Thyroid gland (tissue), 4 donors: Measurements from ENCODE around the gene TES. TPM values are rescaled to one million over a fixed set of nuclear protein-coding genes. Genes with fewer than 3 reads are reported as not detected.

Experiments used
- DNase-seq, 2 donors: peaks; one replicate each; pipeline ENCODE4 v3.0.0-alpha.2; 2019
- H3K27ac ChIP-seq, 3 donors: fragments of 200-600 bp; sonication (generic); 1 replicate in 2 of 3; 2 replicates in 1 of 3; pipeline ENCODE4 v1.5.1; 2016 to 2019; ENCODE audit warnings: mild to moderate bottlenecking in 1 of 3, moderate library complexity in 1 of 3
- H3K27me3 ChIP-seq: fragments of 200-600 bp; sonication (generic); one replicate; pipeline ENCODE4 v1.5.1; 2019
- H3K36me3 ChIP-seq, 2 donors: fragments of 200-600 bp; sonication (generic); one replicate each; pipeline ENCODE4 v1.5.1; 2016 to 2019
- H3K4me1 ChIP-seq, 2 donors: fragments of 200-600 bp; sonication (generic); one replicate each; pipeline ENCODE4 v1.5.1; 2017 to 2019
- H3K4me3 ChIP-seq, 3 donors: fragments of 200-600 bp; sonication (generic); replicated peaks in 1 of 3; 1 replicate in 2 of 3; 2 replicates in 1 of 3; pipeline ENCODE4 v1.5.1; 2016; ENCODE audit warnings: mild to moderate bottlenecking in 1 of 3
- H3K9me3 ChIP-seq: fragments of 200-600 bp; sonication (generic); one replicate; pipeline ENCODE4 v1.5.1; 2017
- CTCF ChIP-seq, 6 experiments: fragments of 200-600 bp in 3 of 6; fragments of 450-650 bp in 3 of 6; sonication (generic) in 3 of 6; IDR thresholded peaks; one replicate each; pipeline ENCODE4 v1.5.1; 2016 to 2019; ENCODE audit warnings: antibody characterized with exemption in 6 of 6, mild to moderate bottlenecking in 2 of 6, inconsistent platforms in 1 of 6, moderate library complexity in 1 of 6
- POLR2A ChIP-seq, 2 donors: fragments of 450-650 bp; IDR thresholded peaks; one replicate each; pipeline ENCODE4 v1.6.1; 2017; ENCODE audit warnings: antibody characterized with exemption in 2 of 2, mild to moderate bottlenecking in 2 of 2, moderate library complexity in 1 of 2
- WGBS, 2 donors: methylation state at CpG; one replicate each; pipeline ENCODE4 v1.1.5; 2017; 5-methylcytosine and 5-hydroxymethylcytosine counted together
- intact Hi-C: fragments of 100-400 bp; cut with DNase I; formaldehyde crosslinking; loops from one replicate; pipeline ENCODE4 v1.15.1; 2023
- total RNA-seq, 4 donors: library from RNA; depleted of rRNA; stranded (reverse); fragments of >200 nt; gene quantifications; one replicate each; pipeline ENCODE4 v1.2.3, GENCODE V29; 2016

The TES gene
- total RNA-seq, 4 donors from 2014 or later, result 148 to 177 (median 158) TPM

- H3K27me3 ChIP-seq, result no peaks in the 10 kb centered on the region
- DNase-seq, result no peak
- no peak for TF ChIP-seq CTCF (IDR thresholded peaks at IDR 0.05)
- TF ChIP-seq POLR2A (IDR thresholded peaks at IDR 0.05), result no peak
- no peak overlapping the region for H3K27ac ChIP-seq
- H3K4me3 ChIP-seq, result no peak overlapping the region
- intact Hi-C loops, result no loop called here
- no peaks in the 10 kb centered on the region for H3K9me3 ChIP-seq
- no peaks in the 10 kb centered on the region for H3K4me1 ChIP-seq
- H3K36me3 ChIP-seq, result no peaks in the 10 kb centered on the region
- 94 to 95% methylated on average over 3 of the region's 3 CpGs for WGBS, 2 donors
These were observed 13.0 kb upstream of the TES start for GRCh38 chr7:116197360-116197759.

- Histone ChIP-seq H3K4me3 (no peak overlapping the region), H3K4me1 (no peaks in the 10 kb centered on the region), H3K27me3 (no peaks in the 10 kb centered on the region), H3K36me3 (no peaks in the 10 kb centered on the region), H3K9me3 (no peaks in the 10 kb centered on the region), H3K27ac (no peak overlapping the region)
- intact Hi-C loops, result no loop called here
- TF ChIP-seq POLR2A (IDR thresholded peaks at IDR 0.05) (no peak), CTCF (IDR thresholded peaks at IDR 0.05) (no peak)
- no peak for DNase-seq
- WGBS, 2 donors, result 92 to 95% methylated on average over 5 of the region's 5 CpGs
These were observed 11.5 kb upstream of the TES start for GRCh38 chr7:116198748-116199410.

- no peak for DNase-seq
- no peaks in the 10 kb centered on the region for H3K4me1 ChIP-seq
- no peaks in the 10 kb centered on the region for H3K27me3 ChIP-seq
- H3K9me3 ChIP-seq, result no peaks in the 10 kb centered on the region
- WGBS, 2 donors, result 80 to 84% methylated on average over 1 of the region's 1 CpG
- no peaks in the 10 kb centered on the region for H3K36me3 ChIP-seq
- TF ChIP-seq CTCF (IDR thresholded peaks at IDR 0.05) (no peak), POLR2A (IDR thresholded peaks at IDR 0.05) (no peak)
- intact Hi-C loops, result no loop called here
- no peak overlapping the region for H3K27ac ChIP-seq
- H3K4me3 ChIP-seq, result no peak overlapping the region
These were observed 9.4 kb upstream of the TES start for GRCh38 chr7:116200963-116201362.

- no peak for DNase-seq
- Histone ChIP-seq H3K4me3 (no peak overlapping the region), H3K27ac (no peak overlapping the region), H3K36me3 (no peaks in the 10 kb centered on the region), H3K27me3 (no peaks in the 10 kb centered on the region), H3K9me3 (no peaks in the 10 kb centered on the region), H3K4me1 (no peaks in the 10 kb centered on the region)
- intact Hi-C loops, result no loop called here
- TF ChIP-seq CTCF (IDR thresholded peaks at IDR 0.05), result no peak
- TF ChIP-seq POLR2A (IDR thresholded peaks at IDR 0.05), result no peak
- 93 to 98% methylated on average over 1 of the region's 1 CpG for WGBS, 2 donors
These were observed 4.2 kb upstream of the TES start for GRCh38 chr7:116206141-116206540.

GRCh38 chr7:116208919-116209318 is 1.4 kb upstream of the TES start:
- WGBS, 2 donors, result 84 to 93% methylated on average over 1 of the region's 1 CpG
- TF ChIP-seq POLR2A (IDR thresholded peaks at IDR 0.05), result no peak
- no peak for TF ChIP-seq CTCF (IDR thresholded peaks at IDR 0.05)

More at GRCh38 chr7:116208919-116209318, 1.4 kb upstream of the TES start:
- H3K4me1 ChIP-seq, result peaks cover 14 to 21% of the 10 kb centered on the region in 2 donors
- intact Hi-C loops, result no loop called here
- H3K36me3 ChIP-seq, result no peaks in the 10 kb centered on the region
- no peaks in the 10 kb centered on the region for H3K27me3 ChIP-seq
- no peak overlapping the region for H3K4me3 ChIP-seq
- H3K27ac ChIP-seq, result no peak overlapping the region
- H3K9me3 ChIP-seq, result no peaks in the 10 kb centered on the region
- DNase-seq, result no peak
